Keratinocyte (primary cell): ENCODE results near the gene ALDH9A1.

Source experiments
- CTCF ChIP-seq, 3 experiments: IDR thresholded peaks in 1 of 3; conservative IDR thresholded peaks in 1 of 3; optimal IDR thresholded peaks in 1 of 3; 2 replicates in 2 of 3; 3 replicates in 1 of 3; pipeline versions ENCODE3 to v1.5.1; 2011; ENCODE audit warnings: low read length in 3 of 3, mild to moderate bottlenecking in 3 of 3, moderate library complexity in 2 of 3, control low read depth in 1 of 3, inconsistent platforms in 1 of 3; ENCODE audit not compliant: insufficient read depth in 2 of 3; ENCODE audit errors: extremely low read depth in 1 of 3
- EZH2 ChIP-seq: IDR thresholded peaks from one replicate; pipeline ENCODE4 v1.6.1; 2012; ENCODE audit warnings: inconsistent platforms, mild to moderate bottlenecking, low read length, moderate library complexity

GRCh38 chr1:165678509-165678908, 19.9 kb downstream of the ALDH9A1 start:
- TF ChIP-seq CTCF (optimal IDR thresholded peaks at IDR 0.05 in 1 of 3, IDR thresholded peaks at IDR 0.05 in 1 of 3, conservative IDR thresholded peaks at IDR 0.05 in 1 of 3; ENCODE audit: extremely low read depth in 1 of 3, insufficient read depth in 2 of 3, low read length in 3 of 3) (no peak), EZH2 (no peak)
